ENCODE data around the gene PAX4. TPM values are rescaled to one million over a fixed set of nuclear protein-coding genes. Genes with fewer than 3 reads are reported as not detected.
A peak's percentile ranks its signal among the peaks of the same experiment; 100 is the strongest.
"Not testable (repeated sequence)": the region's sequence is repeated elsewhere in the genome, so short reads cannot be mapped to it uniquely, and the experiment has no call there.

The PAX4 gene
- total RNA-seq, 1 donor from 2014 or later = not detected

DNA sequence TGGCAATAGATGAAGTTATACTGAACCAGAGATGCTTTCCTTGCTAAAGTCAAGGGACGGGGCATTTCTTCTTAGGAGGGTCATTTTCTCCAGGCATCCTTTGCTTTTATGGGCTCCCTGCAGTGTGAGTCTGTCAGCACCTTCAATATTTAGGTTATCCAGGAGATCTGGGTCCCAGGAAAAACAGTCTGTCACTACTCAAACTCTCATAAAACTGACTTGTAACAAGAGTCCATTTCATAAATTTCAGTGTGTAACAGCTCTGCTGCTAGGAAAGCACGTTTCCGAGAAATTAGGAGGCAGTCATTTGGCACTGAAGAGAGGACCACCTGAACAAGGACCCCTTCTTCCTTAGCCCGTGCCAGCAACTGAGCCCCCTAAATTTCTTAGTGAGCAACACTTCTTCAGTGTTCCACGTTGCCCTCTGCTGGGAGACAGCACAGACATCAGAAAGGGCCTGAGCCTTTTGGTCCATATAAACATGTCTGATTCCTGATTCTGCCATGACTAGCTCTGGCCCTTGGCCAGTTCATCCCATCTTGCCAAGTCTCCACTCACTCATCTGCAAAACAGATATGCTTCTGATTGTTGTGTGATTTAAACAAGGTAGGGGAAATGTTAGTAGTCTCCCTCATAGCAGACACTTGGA is 39.8 kb downstream of the PAX4 start:
- ATAC-seq (peak in 1 of 2 donors; percentile 21), DNase-seq (no peak)
- H3K4me1 ChIP-seq = peaks cover 20% of the 10 kb centered on the region
- H3K4me3 ChIP-seq = no peak overlapping the region
- intact Hi-C loops (cut with DNase I) = no loop called here
- H3K27me3 ChIP-seq (ENCODE audit: low read depth) = no peaks in the 10 kb centered on the region
- H3K27ac ChIP-seq = no peak overlapping the region
- TF ChIP-seq, protein P1, sequence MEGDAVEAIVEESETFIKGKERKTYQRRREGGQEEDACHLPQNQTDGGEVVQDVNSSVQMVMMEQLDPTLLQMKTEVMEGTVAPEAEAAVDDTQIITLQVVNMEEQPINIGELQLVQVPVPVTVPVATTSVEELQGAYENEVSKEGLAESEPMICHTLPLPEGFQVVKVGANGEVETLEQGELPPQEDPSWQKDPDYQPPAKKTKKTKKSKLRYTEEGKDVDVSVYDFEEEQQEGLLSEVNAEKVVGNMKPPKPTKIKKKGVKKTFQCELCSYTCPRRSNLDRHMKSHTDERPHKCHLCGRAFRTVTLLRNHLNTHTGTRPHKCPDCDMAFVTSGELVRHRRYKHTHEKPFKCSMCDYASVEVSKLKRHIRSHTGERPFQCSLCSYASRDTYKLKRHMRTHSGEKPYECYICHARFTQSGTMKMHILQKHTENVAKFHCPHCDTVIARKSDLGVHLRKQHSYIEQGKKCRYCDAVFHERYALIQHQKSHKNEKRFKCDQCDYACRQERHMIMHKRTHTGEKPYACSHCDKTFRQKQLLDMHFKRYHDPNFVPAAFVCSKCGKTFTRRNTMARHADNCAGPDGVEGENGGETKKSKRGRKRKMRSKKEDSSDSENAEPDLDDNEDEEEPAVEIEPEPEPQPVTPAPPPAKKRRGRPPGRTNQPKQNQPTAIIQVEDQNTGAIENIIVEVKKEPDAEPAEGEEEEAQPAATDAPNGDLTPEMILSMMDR (IDR thresholded peaks at IDR 0.05) = no peak
- H3K9me3 ChIP-seq = no peaks in the 10 kb centered on the region
- H3K36me3 ChIP-seq = peaks cover 44% of the 10 kb centered on the region

DNA sequence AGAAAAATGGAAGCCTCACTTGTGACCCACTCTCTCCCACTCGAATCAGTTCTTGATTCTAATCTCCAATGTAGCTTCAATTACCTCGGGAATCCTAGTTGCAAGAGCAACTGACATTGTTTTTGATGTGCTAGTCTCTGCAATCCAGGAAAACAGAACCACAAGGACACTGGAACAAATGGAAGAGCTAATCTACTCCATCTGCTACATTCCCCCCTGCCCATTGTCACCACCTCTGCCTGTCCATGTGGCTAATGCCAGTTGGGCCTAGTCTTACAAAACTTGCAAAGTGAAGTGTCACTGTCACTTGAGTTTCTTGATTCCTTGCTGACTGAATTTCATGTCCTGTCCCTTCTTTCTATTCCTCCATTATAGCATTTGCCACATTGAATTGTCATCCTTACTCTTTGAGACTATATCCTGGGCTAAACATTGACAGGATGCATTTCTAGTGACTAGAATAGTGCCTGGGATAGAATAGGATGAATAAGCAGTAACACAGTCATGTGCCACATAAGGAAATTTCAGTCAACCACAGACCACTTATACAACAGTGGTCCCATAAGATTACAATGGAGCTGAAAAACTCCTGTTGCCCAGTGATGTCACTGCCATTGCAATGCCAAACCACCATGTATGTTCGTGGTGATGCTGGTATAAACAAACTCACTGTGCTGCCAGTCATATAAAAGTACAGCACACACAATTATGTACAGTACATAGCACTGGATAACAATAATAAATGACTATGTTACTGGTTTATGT is 46.0 kb downstream of the PAX4 start:
- intact Hi-C loops (cut with DNase I) = no loop called here
- ATAC-seq = no peak
- H3K4me3 ChIP-seq = no peak overlapping the region

DNA sequence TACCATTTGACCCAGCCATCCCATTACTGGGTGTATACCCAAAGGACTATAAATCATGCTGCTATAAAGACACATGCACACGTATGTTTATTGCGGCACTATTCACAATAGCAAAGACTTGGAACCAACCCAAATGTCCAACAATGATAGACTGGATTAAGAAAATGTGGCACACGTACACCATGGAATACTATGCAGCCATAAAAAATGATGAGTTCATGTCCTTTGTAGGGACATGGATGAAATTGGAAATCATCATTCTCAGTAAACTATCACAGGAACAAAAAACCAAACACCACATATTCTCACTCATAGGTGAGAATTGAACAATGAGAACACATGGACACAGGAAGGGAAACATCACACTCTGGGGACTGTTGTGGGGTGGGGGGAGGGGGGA is 49.9 kb downstream of the PAX4 start:
- H3K4me1 ChIP-seq; intact Hi-C loops (cut with DNase I); H3K36me3 ChIP-seq; DNase-seq; H3K27me3 ChIP-seq (ENCODE audit: low read depth); ATAC-seq; H3K4me3 ChIP-seq; H3K27ac ChIP-seq; H3K9me3 ChIP-seq: not testable (repeated sequence)

More for the DNA sequence above, 46.0 kb downstream of the PAX4 start:
- no peak overlapping the region for H3K27ac ChIP-seq
- TF ChIP-seq, protein P1 (IDR thresholded peaks at IDR 0.05) = no peak
- no peaks in the 10 kb centered on the region for H3K36me3 ChIP-seq
- no peaks in the 10 kb centered on the region for H3K27me3 ChIP-seq (ENCODE audit: low read depth)
- DNase-seq = no peak
- no peaks in the 10 kb centered on the region for H3K4me1 ChIP-seq
- no peaks in the 10 kb centered on the region for H3K9me3 ChIP-seq

DNA sequence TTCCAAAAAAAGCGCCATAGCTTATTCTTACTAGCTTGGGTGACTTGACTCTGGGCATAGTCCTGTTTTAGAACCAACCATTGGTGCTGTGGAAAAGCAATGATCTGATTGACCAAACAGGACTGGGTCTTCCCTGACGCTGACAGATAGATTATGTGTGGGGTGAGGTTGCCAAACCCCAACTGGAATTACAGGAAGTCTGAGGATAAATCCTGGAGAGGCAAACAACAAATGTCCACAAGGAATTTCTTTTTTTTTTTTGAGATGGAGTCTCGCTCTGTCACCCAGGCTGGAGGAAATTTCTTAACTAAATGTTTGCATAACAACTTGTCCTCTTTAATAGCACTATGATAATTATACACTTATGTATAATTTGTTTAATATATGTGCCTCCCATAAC is 51.7 kb downstream of the PAX4 start:
- intact Hi-C loops (cut with DNase I) = no loop called here
- ATAC-seq (no peak), DNase-seq (no peak)
- Histone ChIP-seq H3K4me3 (no peak overlapping the region), H3K27me3 (ENCODE audit: low read depth) (no peaks in the 10 kb centered on the region), H3K36me3 (no peaks in the 10 kb centered on the region), H3K9me3 (no peaks in the 10 kb centered on the region), H3K27ac (no peak overlapping the region), H3K4me1 (no peaks in the 10 kb centered on the region)
- TF ChIP-seq, protein P1 (IDR thresholded peaks at IDR 0.05) = no peak

Other genes with a start within 250 kb of the PAX4 start
- gene ZNF800, start 225.4 kb downstream of the PAX4 start, total RNA-seq = 36.6 TPM
- 17.4 TPM for gene GCC1, start 32.5 kb downstream of the PAX4 start, total RNA-seq
- 88.6 TPM for gene ARF5, start 29.7 kb downstream of the PAX4 start, total RNA-seq
- not detected for gene FSCN3, start 24.4 kb downstream of the PAX4 start, total RNA-seq
- gene SND1, start 34.1 kb upstream of the PAX4 start, total RNA-seq = 142 TPM

Measured in lower lobe of right lung (tissue), 2 donors.